ENCODE results near the gene NUDT1. TPM values are rescaled to one million over a fixed set of nuclear protein-coding genes. Genes with fewer than 3 reads are reported as not detected.
A peak's percentile ranks its signal among the peaks of the same experiment; 100 is the strongest.

NUDT1 gene
- total RNA-seq, 1 experiment from 2014 or later, result 47.4 TPM

DNA sequence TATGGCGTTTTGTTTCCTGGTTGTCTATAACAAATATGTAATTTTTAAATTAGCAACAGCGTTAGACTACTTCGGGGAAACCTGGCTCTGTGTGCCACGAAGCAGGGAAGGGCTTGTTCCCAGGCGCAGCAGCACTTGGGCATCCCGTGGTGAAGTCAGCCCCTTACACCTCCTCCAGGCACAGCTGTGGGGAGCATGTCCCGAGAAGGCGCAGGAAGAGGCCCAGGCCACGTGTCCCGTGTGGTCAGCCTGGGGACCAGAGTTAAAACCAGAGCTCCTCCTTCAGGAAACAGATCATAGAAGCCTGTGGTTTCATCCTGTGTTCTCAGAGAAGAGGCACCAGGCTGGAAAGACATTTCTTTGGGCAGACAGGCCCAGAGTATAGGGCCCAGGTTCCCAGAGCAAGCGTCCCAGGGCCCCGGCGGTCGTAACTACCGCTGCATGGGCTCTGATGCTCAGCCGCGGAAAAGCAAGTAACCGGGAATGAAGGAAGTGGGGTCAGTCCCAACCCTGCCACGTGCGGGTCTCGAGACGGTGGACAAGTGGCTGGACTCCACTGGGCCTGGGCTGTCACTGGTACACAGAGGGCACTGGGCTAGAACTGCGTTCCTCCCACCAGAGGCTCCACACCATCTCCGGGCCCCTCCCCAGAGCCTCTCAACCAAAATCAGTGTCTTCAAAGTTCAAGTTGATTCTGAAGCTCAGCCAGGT, 7.1 kb downstream of the NUDT1 start:
- DNase-seq (ENCODE audit: low read depth, low spot score) (no peak), ATAC-seq (peak; percentile 13; the same call in 1 of the 2 replicates)
- CTCF ChIA-PET, result interaction anchor here (1.8 to 2.9 kb wide), 2 partner anchors 99 to 220 kb away, joined by 6 to 11 read pairs; no protein-coding TSS in a partner anchor
- no peak overlapping the region for H3K27ac ChIP-seq (ENCODE audit: low read depth, low read length)
- H3K9me2 ChIP-seq (ENCODE audit: insufficient read depth), result no peaks in the 10 kb centered on the region
- no peaks in the 10 kb centered on the region; a peak in 1 of 4 replicates for H3K36me3 ChIP-seq (ENCODE audit: control insufficient read depth in 1 of 2, insufficient read depth in 2 of 2, low read length in 2 of 2)
- intact Hi-C loops (cut with micrococcal nuclease), result no loop called here
- H3K4me3 ChIP-seq (replicated peaks in 1 of 2; ENCODE audit: low read depth in 1 of 2, low read length in 2 of 2), result no peak overlapping the region
- H3K79me2 ChIP-seq (ENCODE audit: insufficient read depth, low read length), result peaks cover under 1% of the 10 kb centered on the region; the same call in 1 of the 2 replicates
- RAD21 ChIA-PET (ENCODE audit: low non-redundant PET in 1 of 2, low total read pairs in 2 of 2, uncharacterized antibody in 2 of 2, unreplicated experiment in 2 of 2), result interaction anchor here in 1 of 2 experiments (0.7 to 0.9 kb wide), 2 partner anchors 99 to 269 kb away, joined by 3 to 4 read pairs; no protein-coding TSS in a partner anchor
- no peak overlapping the region for H3K9ac ChIP-seq (ENCODE audit: low read length)
- 0 out of 4 replicates have a peak, but pooled peaks cover 0 to 5% of the 10 kb centered on the region in 2 experiments for H3K4me1 ChIP-seq (ENCODE audit: control insufficient read depth in 1 of 2, insufficient read depth in 2 of 2, low read length in 2 of 2)
- H3K9me3 ChIP-seq (ENCODE audit: control insufficient read depth in 1 of 2, insufficient read depth in 1 of 2, low read depth in 1 of 2, low read length in 2 of 2), result no peaks in the 10 kb centered on the region
- H4K20me1 ChIP-seq (ENCODE audit: insufficient read depth), result no peaks in the 10 kb centered on the region
- TF ChIP-seq SP1 (IDR thresholded peaks at IDR 0.05; ENCODE audit: low read depth) (no peak), ZFX (IDR thresholded peaks at IDR 0.05) (no peak), ZNF274 (IDR thresholded peaks at IDR 0.05; ENCODE audit: low read depth, low read length) (no peak), EZH2phosphoT487 (IDR thresholded peaks at IDR 0.05; ENCODE audit: borderline replicate concordance) (no peak)
- no TSS peak for BruUV-seq (replicated peaks)
- no peak overlapping the region for H3K4me2 ChIP-seq (ENCODE audit: low read length)
- H3K27me3 ChIP-seq (ENCODE audit: insufficient read depth, low read length), result no peaks in the 10 kb centered on the region
- POLR2A ChIA-PET, result interaction anchor here (1.1 kb wide), 1 partner anchor 105 kb away, joined by 3 read pairs; no protein-coding TSS in a partner anchor
- no peak overlapping the region for H2AFZ ChIP-seq (ENCODE audit: low read depth, low read length, poor library complexity, severe bottlenecking)

DNA sequence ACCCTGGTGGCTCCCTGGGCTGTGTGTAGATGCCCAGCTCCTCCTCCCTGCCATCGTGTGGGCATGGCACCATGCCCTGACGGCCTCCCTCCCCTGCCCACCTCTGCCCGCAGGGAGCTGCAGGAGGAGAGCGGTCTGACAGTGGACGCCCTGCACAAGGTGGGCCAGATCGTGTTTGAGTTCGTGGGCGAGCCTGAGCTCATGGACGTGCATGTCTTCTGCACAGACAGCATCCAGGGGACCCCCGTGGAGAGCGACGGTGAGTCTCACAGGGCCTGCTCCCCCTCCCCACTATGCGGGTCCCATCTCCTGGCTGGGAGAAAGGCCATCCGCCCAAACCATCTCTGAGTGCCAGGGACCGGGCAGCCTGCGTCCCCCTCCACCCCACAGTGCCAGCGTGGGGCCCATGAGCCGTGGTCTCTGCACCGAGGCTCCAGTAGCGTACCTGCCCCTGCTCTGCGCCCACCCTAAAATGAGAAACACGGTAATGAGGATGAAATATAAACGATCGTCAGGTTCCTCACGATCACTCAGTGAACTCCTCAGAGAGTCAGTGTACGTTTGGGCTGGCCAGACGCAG, 7.8 kb downstream of the NUDT1 start:
- Histone ChIP-seq H3K4me2 (ENCODE audit: low read length) (no peak overlapping the region), H3K4me1 (ENCODE audit: control insufficient read depth in 1 of 2, insufficient read depth in 2 of 2, low read length in 2 of 2) (0 out of 4 replicates have a peak, but pooled peaks cover 0 to 5% of the 10 kb centered on the region in 2 experiments), H3K27me3 (ENCODE audit: insufficient read depth, low read length) (no peaks in the 10 kb centered on the region), H3K9ac (ENCODE audit: low read length) (no peak overlapping the region), H3K36me3 (ENCODE audit: control insufficient read depth in 1 of 2, insufficient read depth in 2 of 2, low read length in 2 of 2) (no peaks in the 10 kb centered on the region; a peak in 1 of 4 replicates), H3K9me3 (ENCODE audit: control insufficient read depth in 1 of 2, insufficient read depth in 1 of 2, low read depth in 1 of 2, low read length in 2 of 2) (no peaks in the 10 kb centered on the region), H3K9me2 (ENCODE audit: insufficient read depth) (no peaks in the 10 kb centered on the region), H2AFZ (ENCODE audit: low read depth, low read length, poor library complexity, severe bottlenecking) (no peak overlapping the region), H3K79me2 (ENCODE audit: insufficient read depth, low read length) (no peaks in the 10 kb centered on the region), H3K4me3 (replicated peaks in 1 of 2; ENCODE audit: low read depth in 1 of 2, low read length in 2 of 2) (no peak overlapping the region), H3K27ac (ENCODE audit: low read depth, low read length) (no peak overlapping the region), H4K20me1 (ENCODE audit: insufficient read depth) (no peaks in the 10 kb centered on the region)
- TF ChIP-seq EZH2phosphoT487 (IDR thresholded peaks at IDR 0.05; ENCODE audit: borderline replicate concordance), result no peak
- TF ChIP-seq EZH2 (IDR thresholded peaks at IDR 0.05), result no peak
- TF ChIP-seq, protein P1, sequence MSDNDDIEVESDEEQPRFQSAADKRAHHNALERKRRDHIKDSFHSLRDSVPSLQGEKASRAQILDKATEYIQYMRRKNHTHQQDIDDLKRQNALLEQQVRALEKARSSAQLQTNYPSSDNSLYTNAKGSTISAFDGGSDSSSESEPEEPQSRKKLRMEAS (IDR thresholded peaks at IDR 0.05), result no peak
- ChIA-PET POLR2A (no interaction called here), RAD21 (ENCODE audit: low non-redundant PET in 1 of 2, low total read pairs in 2 of 2, uncharacterized antibody in 2 of 2, unreplicated experiment in 2 of 2) (no interaction called here), CTCF (interaction anchor here (2.9 kb wide), 1 partner anchor 98 kb away, joined by 11 read pairs; no protein-coding TSS in a partner anchor)
- no TSS peak for BruUV-seq (replicated peaks)
- intact Hi-C loops (cut with micrococcal nuclease), result no loop called here
- no peak for DNase-seq (ENCODE audit: low read depth, low spot score)
- no peak for ATAC-seq
